ENCODE measurements around the gene OPN4.
"Not testable (repeated sequence)": the region's sequence is repeated elsewhere in the genome, so short reads cannot be mapped to it uniquely, and the experiment has no call there.

The OPN4 gene, protein sequence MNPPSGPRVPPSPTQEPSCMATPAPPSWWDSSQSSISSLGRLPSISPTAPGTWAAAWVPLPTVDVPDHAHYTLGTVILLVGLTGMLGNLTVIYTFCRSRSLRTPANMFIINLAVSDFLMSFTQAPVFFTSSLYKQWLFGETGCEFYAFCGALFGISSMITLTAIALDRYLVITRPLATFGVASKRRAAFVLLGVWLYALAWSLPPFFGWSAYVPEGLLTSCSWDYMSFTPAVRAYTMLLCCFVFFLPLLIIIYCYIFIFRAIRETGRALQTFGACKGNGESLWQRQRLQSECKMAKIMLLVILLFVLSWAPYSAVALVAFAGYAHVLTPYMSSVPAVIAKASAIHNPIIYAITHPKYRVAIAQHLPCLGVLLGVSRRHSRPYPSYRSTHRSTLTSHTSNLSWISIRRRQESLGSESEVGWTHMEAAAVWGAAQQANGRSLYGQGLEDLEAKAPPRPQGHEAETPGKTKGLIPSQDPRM

GRCh38 chr10:86654411-86655172 lies at the start of gene OPN4:
TSS of gene OPN4 (plus strand) at chr10:86654547. CDS start at chr10:86654784, 237 bp downstream.
- DNase-seq, result no peak

DNA sequence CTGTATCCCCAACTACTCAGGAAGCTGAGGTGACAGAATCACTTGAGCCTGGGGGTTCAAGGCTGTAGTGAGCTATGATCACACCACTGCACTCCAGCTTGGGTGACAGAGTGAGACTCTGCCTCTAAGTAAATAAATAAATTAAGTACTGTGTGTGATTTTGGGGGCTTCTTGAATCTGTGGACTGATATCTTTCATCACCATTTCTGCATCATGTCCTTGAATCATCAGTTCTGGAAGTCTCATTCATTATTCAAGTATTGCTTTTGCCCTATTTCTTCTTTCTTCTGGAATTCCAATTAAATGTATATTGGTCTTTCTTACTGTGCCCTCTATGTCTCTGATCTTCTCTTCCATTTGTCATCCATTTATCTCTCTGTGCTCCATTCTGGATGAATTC lies 46.7 kb upstream of the OPN4 start:
- no peak for DNase-seq

DNA sequence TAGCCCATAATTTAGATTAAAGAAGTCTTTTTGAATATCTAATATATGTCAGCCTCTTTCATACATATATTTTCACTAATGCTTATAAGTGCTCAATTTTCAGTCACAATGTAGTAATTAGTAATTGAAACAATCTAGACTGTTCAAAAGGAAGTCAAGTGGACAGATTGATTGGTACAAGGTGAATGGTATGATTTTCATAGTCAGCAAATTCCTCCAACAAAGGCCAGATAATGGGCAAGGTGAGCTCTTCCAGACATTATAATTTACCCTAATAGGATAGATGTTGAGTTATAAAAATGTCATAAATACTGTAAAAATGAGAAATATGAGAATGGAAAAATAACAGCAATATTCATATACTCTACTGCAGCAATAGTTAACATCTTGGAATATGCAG lies 44.4 kb upstream of the OPN4 start:
- no peak for DNase-seq

- no peak for DNase-seq
Observed at GRCh38 chr10:86611386-86611785, 43.0 kb upstream of the OPN4 start.

- no peak for DNase-seq
Observed at GRCh38 chr10:86613096-86613495, 41.3 kb upstream of the OPN4 start.

- DNase-seq, result no peak
Observed at GRCh38 chr10:86613905-86614304, 40.4 kb upstream of the OPN4 start.

GRCh38 chr10:86614853-86615252 lies 39.5 kb upstream of the OPN4 start:
- no peak for DNase-seq

- DNase-seq, result not testable (repeated sequence)
Observed at GRCh38 chr10:86617278-86617677, 37.1 kb upstream of the OPN4 start.

- no peak for DNase-seq
Observed at GRCh38 chr10:86628311-86628710, 26.0 kb upstream of the OPN4 start.

DNA sequence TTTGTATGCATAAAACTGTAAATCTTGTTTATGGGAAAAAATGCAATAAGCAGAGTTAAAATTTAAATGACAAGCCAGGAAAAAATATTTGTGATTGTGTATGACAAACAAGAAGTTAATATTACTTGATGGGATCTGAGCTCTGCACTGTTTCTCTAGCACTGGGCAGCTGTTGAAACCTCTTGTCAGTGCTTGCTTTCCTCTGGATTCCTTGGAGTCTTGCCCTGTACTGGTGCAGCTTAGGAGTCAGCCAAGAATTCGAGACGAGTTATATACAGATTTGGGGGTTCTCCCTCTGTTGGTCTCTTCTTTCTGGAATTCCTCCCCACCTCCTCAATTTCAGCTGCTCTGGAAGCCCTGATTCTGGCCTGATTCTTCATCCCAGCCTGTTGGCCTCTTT lies 24.3 kb upstream of the OPN4 start:
- DNase-seq, result no peak

GRCh38 chr10:86632009-86632800 lies 22.1 kb upstream of the OPN4 start:
- no peak for DNase-seq

GRCh38 chr10:86632951-86633350 lies 21.4 kb upstream of the OPN4 start:
- DNase-seq, result no peak

- DNase-seq, result no peak
Observed at GRCh38 chr10:86635402-86635801, 18.9 kb upstream of the OPN4 start.

- no peak for DNase-seq
Observed at GRCh38 chr10:86636311-86636710, 18.0 kb upstream of the OPN4 start.

GRCh38 chr10:86642021-86642420 lies 12.3 kb upstream of the OPN4 start:
- no peak for DNase-seq

GRCh38 chr10:86642499-86642898 lies 11.8 kb upstream of the OPN4 start:
- DNase-seq, result no peak

- no peak for DNase-seq
Observed at GRCh38 chr10:86644152-86644793, 10.1 kb upstream of the OPN4 start.

- DNase-seq, result no peak
Observed at GRCh38 chr10:86644794-86645445, 9.4 kb upstream of the OPN4 start.

GRCh38 chr10:86645621-86646165 lies 8.7 kb upstream of the OPN4 start:
- DNase-seq, result not testable (repeated sequence)

GRCh38 chr10:86646532-86646931 lies 7.8 kb upstream of the OPN4 start:
- no peak for DNase-seq

DNA sequence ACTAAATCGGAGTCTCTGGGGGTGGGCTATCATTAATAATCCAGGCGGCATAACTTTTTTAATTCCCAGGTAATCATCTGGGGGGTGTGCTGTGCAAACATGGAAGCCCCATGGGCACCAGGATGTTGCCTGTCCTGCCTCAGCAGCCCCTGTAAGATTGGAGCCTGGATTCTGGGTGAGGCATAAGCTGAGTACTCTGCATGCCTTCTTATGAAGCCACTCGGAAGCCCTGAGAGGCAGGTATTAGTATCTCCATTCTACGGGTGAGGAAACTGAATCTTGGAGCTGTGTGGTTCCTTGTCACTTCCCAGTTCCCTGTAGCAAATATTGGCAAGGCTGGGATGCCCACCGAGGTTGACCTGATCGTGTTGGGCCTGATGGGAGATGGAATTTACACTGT lies 7.4 kb upstream of the OPN4 start:
- DNase-seq, result no peak

Measured in cortex of kidney (tissue), 1 donor.